PFSK-1 (cell line): Measurements from ENCODE around the gene DPM2.

Experiments
- FOXP2 ChIP-seq: optimal IDR thresholded peaks from 2 replicates; pipeline ENCODE3; 2011; ENCODE audit warnings: borderline replicate concordance, control low read depth, inconsistent platforms; ENCODE audit not compliant: insufficient read depth; ENCODE audit errors: extremely low read length, extremely low read depth
- POLR2AphosphoS5 ChIP-seq: IDR thresholded peaks from 2 replicates; pipeline ENCODE4 v1.6.1; 2012; ENCODE audit warnings: low read depth, mild to moderate bottlenecking, control low read depth, low read length, moderate library complexity
- SIN3A ChIP-seq: IDR thresholded peaks from 2 replicates; pipeline ENCODE4 v1.6.1; 2012; ENCODE audit warnings: mild to moderate bottlenecking, low read length, moderate library complexity, borderline replicate concordance; ENCODE audit not compliant: insufficient read depth
- TAF1 ChIP-seq: IDR thresholded peaks from 2 replicates; pipeline ENCODE4 v1.6.1; 2012; ENCODE audit warnings: low read length, control low read depth, borderline replicate concordance; ENCODE audit not compliant: insufficient read depth
- TF ChIP-seq, protein P1 (sequence below), 2 experiments: IDR thresholded peaks; 2 replicates each; pipeline versions ENCODE4 v1.6.1 to v1.8.0; 2011 to 2012; ENCODE audit warnings: low read depth in 2 of 2, low read length in 2 of 2, control low read depth in 1 of 2, inconsistent platforms in 1 of 2, mild to moderate bottlenecking in 1 of 2, moderate library complexity in 1 of 2; ENCODE audit not compliant: insufficient read depth in 1 of 2

The DPM2 gene

GRCh38 chr9:127959841-127960409 is 22.3 kb upstream of the DPM2 start:
- TF ChIP-seq TAF1 (no peak), FOXP2 (no peak)
- TF ChIP-seq, protein P1, sequence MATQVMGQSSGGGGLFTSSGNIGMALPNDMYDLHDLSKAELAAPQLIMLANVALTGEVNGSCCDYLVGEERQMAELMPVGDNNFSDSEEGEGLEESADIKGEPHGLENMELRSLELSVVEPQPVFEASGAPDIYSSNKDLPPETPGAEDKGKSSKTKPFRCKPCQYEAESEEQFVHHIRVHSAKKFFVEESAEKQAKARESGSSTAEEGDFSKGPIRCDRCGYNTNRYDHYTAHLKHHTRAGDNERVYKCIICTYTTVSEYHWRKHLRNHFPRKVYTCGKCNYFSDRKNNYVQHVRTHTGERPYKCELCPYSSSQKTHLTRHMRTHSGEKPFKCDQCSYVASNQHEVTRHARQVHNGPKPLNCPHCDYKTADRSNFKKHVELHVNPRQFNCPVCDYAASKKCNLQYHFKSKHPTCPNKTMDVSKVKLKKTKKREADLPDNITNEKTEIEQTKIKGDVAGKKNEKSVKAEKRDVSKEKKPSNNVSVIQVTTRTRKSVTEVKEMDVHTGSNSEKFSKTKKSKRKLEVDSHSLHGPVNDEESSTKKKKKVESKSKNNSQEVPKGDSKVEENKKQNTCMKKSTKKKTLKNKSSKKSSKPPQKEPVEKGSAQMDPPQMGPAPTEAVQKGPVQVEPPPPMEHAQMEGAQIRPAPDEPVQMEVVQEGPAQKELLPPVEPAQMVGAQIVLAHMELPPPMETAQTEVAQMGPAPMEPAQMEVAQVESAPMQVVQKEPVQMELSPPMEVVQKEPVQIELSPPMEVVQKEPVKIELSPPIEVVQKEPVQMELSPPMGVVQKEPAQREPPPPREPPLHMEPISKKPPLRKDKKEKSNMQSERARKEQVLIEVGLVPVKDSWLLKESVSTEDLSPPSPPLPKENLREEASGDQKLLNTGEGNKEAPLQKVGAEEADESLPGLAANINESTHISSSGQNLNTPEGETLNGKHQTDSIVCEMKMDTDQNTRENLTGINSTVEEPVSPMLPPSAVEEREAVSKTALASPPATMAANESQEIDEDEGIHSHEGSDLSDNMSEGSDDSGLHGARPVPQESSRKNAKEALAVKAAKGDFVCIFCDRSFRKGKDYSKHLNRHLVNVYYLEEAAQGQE (IDR thresholded peaks at IDR 0.05; ENCODE audit: insufficient read depth in 1 of 2, low read depth in 2 of 2, low read length in 2 of 2) = no peak

DNA sequence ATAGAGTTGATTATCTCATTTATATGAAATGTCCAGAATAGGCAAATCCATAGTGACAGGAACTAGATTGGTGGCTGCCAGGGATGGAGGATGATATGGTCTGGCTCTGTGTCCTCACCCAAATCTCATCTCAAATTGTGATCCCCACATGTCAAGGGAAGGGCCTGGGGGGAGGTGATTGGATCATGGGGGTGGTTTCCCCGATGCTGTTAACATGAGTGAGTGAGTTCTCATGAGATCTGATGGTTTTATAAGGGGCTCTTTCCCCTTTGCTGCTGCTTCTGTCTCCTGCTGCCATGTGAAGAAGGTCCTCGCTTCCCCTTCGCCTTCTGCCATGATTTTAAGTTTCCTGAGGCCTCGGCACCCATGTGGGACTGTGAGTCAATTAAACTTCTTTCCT is 21.7 kb upstream of the DPM2 start:
- TF ChIP-seq, protein P1 (IDR thresholded peaks at IDR 0.05; ENCODE audit: insufficient read depth in 1 of 2, low read depth in 2 of 2, low read length in 2 of 2) = no peak
- no peak for TF ChIP-seq SIN3A
- TF ChIP-seq POLR2AphosphoS5 = no peak
- TF ChIP-seq TAF1 = no peak

DNA sequence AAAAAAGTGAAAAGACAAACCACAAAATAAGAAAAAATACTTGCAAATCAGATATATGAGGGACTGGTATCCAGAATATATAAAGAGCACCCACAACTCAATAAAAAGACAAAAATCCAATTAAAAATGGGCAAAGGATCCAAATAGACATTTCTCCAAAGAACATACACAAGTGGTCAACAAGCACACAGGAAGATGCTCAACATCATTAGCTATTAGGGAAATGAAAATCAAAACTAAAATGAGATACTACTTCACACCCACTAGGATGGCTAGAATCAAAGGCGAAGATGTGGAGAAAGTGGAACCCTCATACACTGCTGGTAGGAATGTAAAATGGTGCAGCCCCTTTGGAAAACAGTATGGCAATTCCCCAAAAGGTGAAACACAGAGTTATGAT is 21.1 kb upstream of the DPM2 start:
- TF ChIP-seq, protein P1 (IDR thresholded peaks at IDR 0.05; ENCODE audit: insufficient read depth in 1 of 2, low read depth in 2 of 2, low read length in 2 of 2) = no peak
- TF ChIP-seq POLR2AphosphoS5 = no peak
- TF ChIP-seq FOXP2 = no peak
- TF ChIP-seq TAF1 = no peak
- TF ChIP-seq SIN3A = no peak

- TF ChIP-seq FOXP2 (no peak), SIN3A (no peak), POLR2AphosphoS5 (no peak), TAF1 (no peak)
- TF ChIP-seq, protein P1 (IDR thresholded peaks at IDR 0.05; ENCODE audit: insufficient read depth in 1 of 2, low read depth in 2 of 2, low read length in 2 of 2) = no peak
Observed at GRCh38 chr9:127955294-127956015, 17.8 kb upstream of the DPM2 start.
